LNCaP clone FGC (cell line): ENCODE measurements around the gene RNF144A.

ENCODE experiments used
- DNase-seq: peaks from one replicate; pipeline ENCODE4 v3.0.0-alpha.2; 2011; ENCODE audit warnings: low read depth
- H3K4me3 ChIP-seq: 2 replicates; pipeline ENCODE4 v1.5.1; 2011; ENCODE audit warnings: mild to moderate bottlenecking, low read depth, low read length, control low read depth
- TF ChIP-seq, protein P1 (sequence below): IDR thresholded peaks from 2 replicates; pipeline ENCODE4 v1.5.1; 2012; ENCODE audit warnings: mild to moderate bottlenecking; ENCODE audit not compliant: control insufficient read depth, insufficient read depth; ENCODE audit errors: extremely low read depth

RNF144A gene

DNA sequence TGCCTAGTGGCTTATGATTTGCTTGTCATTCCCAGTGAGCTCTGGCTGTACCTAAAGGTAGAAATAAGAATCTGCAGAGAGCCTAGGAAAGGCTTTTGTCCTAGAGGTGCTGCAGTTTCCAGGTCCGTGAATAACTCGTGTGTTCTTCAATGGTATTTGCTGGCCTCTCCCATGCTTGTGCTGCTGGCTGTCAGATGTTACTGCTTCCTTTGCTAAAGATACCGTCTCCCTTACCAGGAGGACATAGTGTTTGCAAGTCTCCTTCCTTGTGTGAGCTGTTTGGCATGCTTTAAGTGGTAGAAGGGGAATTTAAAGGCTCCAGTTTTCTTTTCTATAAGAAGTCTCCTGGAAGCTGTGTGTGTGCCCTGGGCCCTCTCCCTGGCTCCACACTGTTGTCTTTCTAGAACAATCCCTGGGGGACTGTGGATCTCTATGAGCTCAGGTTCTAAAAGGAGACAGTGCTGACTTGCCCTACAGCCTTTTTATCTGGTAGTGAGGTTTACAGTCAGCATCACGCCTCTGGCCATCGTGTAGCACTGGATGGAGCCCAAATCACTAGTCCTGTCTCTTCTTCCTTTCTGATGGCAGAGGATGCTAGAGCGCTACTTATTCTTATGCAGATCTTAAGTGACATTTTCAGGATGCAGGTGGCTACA is 65.8 kb downstream of the RNF144A start:
- TF ChIP-seq, protein P1, sequence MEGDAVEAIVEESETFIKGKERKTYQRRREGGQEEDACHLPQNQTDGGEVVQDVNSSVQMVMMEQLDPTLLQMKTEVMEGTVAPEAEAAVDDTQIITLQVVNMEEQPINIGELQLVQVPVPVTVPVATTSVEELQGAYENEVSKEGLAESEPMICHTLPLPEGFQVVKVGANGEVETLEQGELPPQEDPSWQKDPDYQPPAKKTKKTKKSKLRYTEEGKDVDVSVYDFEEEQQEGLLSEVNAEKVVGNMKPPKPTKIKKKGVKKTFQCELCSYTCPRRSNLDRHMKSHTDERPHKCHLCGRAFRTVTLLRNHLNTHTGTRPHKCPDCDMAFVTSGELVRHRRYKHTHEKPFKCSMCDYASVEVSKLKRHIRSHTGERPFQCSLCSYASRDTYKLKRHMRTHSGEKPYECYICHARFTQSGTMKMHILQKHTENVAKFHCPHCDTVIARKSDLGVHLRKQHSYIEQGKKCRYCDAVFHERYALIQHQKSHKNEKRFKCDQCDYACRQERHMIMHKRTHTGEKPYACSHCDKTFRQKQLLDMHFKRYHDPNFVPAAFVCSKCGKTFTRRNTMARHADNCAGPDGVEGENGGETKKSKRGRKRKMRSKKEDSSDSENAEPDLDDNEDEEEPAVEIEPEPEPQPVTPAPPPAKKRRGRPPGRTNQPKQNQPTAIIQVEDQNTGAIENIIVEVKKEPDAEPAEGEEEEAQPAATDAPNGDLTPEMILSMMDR: no peak
- DNase-seq: no peak
- no peak overlapping the region for H3K4me3 ChIP-seq

DNA sequence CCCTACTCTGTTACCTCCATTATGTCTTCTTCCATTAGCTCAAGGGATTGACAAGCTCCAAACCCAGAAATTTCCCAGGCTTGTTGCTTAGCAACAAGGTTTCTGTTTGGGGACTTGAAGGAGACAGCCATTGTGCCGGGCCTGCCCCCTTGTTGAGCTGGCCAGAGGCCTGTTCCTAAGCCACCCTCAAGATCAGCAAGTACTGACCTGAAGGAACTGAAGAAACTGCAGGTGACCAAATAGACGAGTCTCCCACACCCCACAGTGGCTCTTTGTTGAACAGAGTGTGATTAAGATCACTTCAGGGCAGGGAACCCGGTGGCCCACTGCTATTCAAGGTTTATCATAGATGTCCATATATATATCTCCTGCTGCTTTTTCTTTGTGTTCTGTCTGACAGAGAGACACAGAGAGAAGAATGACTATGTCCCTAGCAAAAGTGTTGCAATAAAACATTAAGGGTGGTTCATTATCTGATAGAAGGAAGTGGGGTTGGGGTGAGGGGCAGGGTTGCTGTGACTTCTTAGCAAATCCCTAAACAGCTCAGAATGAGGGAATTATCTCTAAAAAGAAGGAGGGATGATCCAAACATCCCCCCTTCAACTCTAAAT is 69.2 kb downstream of the RNF144A start:
- H3K4me3 ChIP-seq: no peak overlapping the region
- TF ChIP-seq, protein P1: no peak
- DNase-seq: no peak

DNA sequence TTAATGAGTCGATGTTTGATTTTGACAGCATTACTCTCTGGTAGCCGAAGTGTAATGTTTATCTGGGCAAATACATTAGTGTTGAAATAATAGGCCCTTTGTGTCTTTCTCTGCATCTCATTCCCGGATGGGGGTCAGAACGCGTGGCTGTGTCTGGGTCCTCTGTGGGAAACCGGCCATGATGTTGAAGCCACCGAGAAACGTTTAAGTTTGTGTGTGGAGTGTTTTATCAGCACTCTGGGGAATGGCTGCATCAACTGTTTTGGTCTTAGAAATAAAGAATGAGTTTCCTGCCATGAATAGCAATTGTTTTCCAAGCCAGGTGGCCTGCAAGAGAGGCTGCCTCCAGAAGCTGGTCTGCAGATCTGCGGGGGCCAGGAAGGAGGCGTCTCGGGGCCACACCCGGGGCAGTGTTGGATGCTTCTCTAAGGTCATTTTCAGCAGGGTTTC is 69.7 kb downstream of the RNF144A start:
- H3K4me3 ChIP-seq: no peak overlapping the region
- no peak for DNase-seq
- TF ChIP-seq, protein P1: no peak

DNA sequence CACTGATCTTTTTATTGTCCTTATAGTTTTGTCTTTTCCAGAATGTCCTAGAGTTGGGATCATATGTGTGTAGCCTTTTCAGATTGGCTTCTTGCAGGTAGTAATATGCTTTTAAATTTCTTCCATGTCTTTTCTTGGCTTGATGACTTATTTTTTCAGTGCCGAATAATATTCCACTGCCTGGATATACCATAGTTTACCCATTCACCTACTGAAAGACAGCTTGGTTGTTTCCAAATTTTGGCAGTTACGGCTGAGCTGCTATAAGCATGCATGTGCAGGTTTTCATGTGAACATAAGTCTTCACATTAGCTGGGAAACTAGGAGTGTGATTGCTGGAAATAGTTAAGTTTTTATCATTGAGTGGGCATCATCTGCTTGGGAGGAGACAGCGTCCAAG is 73.7 kb downstream of the RNF144A start:
- H3K4me3 ChIP-seq: no peak overlapping the region
- no peak for DNase-seq
- TF ChIP-seq, protein P1: no peak

DNA sequence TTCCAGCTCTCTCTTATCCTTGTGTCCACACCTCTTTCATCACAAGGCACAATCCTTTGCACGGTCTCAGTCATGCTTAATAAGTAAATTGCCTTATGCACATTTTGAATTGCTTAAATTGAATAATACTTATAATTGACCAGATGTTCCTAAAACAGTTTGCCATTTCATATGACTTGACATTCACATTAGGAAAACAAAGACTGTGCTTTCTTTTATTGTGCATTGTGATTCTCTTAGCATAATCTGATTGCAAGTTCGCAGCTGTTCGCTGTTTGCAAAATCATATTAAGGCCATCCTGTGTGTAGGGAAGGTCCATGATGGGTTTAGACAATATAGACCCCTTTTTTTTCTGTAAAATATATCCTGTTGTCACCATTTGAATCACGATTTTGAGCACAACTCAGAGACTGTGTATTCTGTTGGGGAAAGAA is 75.6 kb downstream of the RNF144A start:
- TF ChIP-seq, protein P1: no peak
- H3K4me3 ChIP-seq: no peak overlapping the region
- DNase-seq: no peak

DNA sequence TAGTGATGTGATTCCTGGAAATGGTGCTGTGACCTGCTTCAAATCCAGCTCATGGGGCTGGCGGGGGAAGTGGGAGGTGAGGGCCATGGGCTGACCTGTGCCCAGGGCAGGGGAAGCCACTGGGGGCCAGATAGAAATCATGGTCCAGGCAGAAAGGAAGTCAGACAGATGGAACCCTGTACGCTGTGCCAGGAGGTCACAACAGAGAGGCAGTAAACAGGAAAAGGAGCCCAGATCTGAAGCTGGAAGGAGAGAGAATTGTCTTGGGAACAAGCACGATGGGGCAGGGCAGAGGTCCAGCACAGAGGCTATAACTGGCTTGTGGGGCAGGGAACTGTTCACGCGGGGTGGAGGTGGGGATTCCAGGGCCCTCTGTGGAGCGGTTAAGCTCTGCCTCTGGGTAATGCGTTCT is 76.0 kb downstream of the RNF144A start:
- no peak overlapping the region for H3K4me3 ChIP-seq
- DNase-seq: no peak
- TF ChIP-seq, protein P1: no peak
